ENCODE measurements around the gene CKAP5. TPM values are rescaled to one million over a fixed set of nuclear protein-coding genes. Genes with fewer than 3 reads are reported as not detected.

Gene CKAP5
- total RNA-seq, 1 donor from 2014 or later: 94.3 TPM

DNA sequence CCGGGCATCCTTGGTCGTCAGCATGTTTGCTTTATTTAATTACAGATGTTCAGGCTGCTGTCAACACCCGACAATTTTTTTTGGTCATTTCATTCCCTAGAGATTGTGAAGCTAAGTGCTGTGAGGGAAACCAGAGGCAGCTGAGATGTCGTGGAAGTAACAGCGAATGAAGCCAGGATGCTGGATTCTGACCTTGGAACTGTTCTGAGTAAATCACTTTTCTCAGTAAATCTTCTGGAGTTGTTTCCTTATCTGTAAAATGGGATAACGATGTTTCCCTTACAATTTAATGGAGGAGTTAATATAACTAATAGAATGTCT, 390 bp upstream of the CKAP5 start:
- Mint-ChIP-seq H3K27ac (ENCODE audit: unreplicated experiment) (peak overlapping the region; percentile 95), H3K4me1 (ENCODE audit: low read depth) (peaks cover 33% of the 10 kb centered on the region), H3K27me3 (ENCODE audit: low read depth) (no peaks in the 10 kb centered on the region), H3K36me3 (ENCODE audit: low read depth) (no peaks in the 10 kb centered on the region), H3K4me3 (ENCODE audit: unreplicated experiment) (peak overlapping the region; percentile 89), H3K9me3 (ENCODE audit: low read depth) (no peaks in the 10 kb centered on the region)
- TF ChIP-seq, protein P1, sequence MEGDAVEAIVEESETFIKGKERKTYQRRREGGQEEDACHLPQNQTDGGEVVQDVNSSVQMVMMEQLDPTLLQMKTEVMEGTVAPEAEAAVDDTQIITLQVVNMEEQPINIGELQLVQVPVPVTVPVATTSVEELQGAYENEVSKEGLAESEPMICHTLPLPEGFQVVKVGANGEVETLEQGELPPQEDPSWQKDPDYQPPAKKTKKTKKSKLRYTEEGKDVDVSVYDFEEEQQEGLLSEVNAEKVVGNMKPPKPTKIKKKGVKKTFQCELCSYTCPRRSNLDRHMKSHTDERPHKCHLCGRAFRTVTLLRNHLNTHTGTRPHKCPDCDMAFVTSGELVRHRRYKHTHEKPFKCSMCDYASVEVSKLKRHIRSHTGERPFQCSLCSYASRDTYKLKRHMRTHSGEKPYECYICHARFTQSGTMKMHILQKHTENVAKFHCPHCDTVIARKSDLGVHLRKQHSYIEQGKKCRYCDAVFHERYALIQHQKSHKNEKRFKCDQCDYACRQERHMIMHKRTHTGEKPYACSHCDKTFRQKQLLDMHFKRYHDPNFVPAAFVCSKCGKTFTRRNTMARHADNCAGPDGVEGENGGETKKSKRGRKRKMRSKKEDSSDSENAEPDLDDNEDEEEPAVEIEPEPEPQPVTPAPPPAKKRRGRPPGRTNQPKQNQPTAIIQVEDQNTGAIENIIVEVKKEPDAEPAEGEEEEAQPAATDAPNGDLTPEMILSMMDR (IDR thresholded peaks at IDR 0.05): no peak
- no peak for DNase-seq (ENCODE audit: low spot score)

- no peaks in the 10 kb centered on the region for H3K36me3 Mint-ChIP-seq (ENCODE audit: low read depth)
- H3K9me3 Mint-ChIP-seq (ENCODE audit: low read depth): no peaks in the 10 kb centered on the region
- H3K4me1 Mint-ChIP-seq (ENCODE audit: low read depth): peaks cover 33% of the 10 kb centered on the region
- no peaks in the 10 kb centered on the region for H3K27me3 Mint-ChIP-seq (ENCODE audit: low read depth)
- H3K4me3 Mint-ChIP-seq (ENCODE audit: unreplicated experiment): peak overlapping the region; percentile 94
- TF ChIP-seq, protein P1 (IDR thresholded peaks at IDR 0.05): no peak
- DNase-seq (ENCODE audit: low spot score): no peak
- H3K27ac Mint-ChIP-seq (ENCODE audit: unreplicated experiment): peak overlapping the region; percentile 93
Measured at GRCh38 chr11:46845440-46845739, 690 bp downstream of the CKAP5 start.

DNA sequence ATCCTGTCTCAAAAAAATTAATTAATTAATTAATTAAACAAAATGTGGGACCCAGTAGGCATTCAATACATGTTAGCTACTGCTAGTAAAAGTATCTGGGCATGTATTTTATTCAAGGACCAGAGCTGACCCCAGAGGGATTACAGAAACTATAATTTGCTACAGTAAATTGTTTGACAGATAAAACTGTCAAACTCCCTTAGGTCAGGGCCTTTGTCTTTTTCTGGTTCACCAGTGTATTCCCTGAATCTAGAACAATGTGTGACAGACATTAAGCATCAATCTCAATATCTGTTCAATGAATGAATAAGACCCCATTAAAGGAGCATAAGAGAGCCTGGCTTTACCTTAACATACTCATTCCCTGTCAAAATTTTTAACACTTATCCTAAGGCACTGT, 6.0 kb downstream of the CKAP5 start:
- H3K4me3 Mint-ChIP-seq (ENCODE audit: unreplicated experiment): no peak overlapping the region
- TF ChIP-seq, protein P1 (IDR thresholded peaks at IDR 0.05): no peak
- H3K36me3 Mint-ChIP-seq (ENCODE audit: low read depth): no peaks in the 10 kb centered on the region
- DNase-seq (ENCODE audit: low spot score): no peak
- H3K27ac Mint-ChIP-seq (ENCODE audit: unreplicated experiment): no peak overlapping the region
- H3K27me3 Mint-ChIP-seq (ENCODE audit: low read depth): no peaks in the 10 kb centered on the region
- H3K4me1 Mint-ChIP-seq (ENCODE audit: low read depth): peaks cover 20% of the 10 kb centered on the region
- H3K9me3 Mint-ChIP-seq (ENCODE audit: low read depth): no peaks in the 10 kb centered on the region

- H3K27me3 Mint-ChIP-seq (ENCODE audit: low read depth): no peaks in the 10 kb centered on the region
- TF ChIP-seq, protein P1 (IDR thresholded peaks at IDR 0.05): no peak
- H3K9me3 Mint-ChIP-seq (ENCODE audit: low read depth): no peaks in the 10 kb centered on the region
- DNase-seq (ENCODE audit: low spot score): no peak
- no peak overlapping the region for H3K27ac Mint-ChIP-seq (ENCODE audit: unreplicated experiment)
- H3K36me3 Mint-ChIP-seq (ENCODE audit: low read depth): no peaks in the 10 kb centered on the region
- H3K4me3 Mint-ChIP-seq (ENCODE audit: unreplicated experiment): no peak overlapping the region
- H3K4me1 Mint-ChIP-seq (ENCODE audit: low read depth): peaks cover 6% of the 10 kb centered on the region
Measured at GRCh38 chr11:46838501-46838900, 7.6 kb downstream of the CKAP5 start.

DNA sequence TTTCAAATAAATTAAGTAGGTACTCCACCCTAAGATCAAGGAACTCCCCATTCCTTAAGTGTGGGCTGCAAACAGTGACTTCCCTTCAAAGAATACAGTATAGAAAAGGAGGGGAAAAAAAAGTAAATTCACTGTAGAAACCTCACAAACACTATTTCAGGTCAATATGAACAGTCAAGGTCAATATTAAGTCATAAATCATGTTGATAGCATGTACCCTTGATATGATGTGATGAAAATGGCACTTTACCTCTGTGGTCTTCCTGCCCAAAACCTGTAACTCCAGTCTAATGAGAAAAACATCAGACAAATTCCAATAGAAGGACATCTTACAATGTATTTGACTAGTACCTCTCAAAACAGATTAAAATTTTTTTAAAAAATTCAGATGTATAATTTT, 8.2 kb downstream of the CKAP5 start:
- Mint-ChIP-seq H3K4me3 (ENCODE audit: unreplicated experiment) (no peak overlapping the region), H3K4me1 (ENCODE audit: low read depth) (peaks cover 4% of the 10 kb centered on the region), H3K36me3 (ENCODE audit: low read depth) (no peaks in the 10 kb centered on the region), H3K27me3 (ENCODE audit: low read depth) (no peaks in the 10 kb centered on the region), H3K27ac (ENCODE audit: unreplicated experiment) (no peak overlapping the region), H3K9me3 (ENCODE audit: low read depth) (no peaks in the 10 kb centered on the region)
- TF ChIP-seq, protein P1 (IDR thresholded peaks at IDR 0.05): no peak
- no peak for DNase-seq (ENCODE audit: low spot score)
